Left cardiac atrium (tissue), 4 donors: ENCODE data around the gene RIOK2. TPM values are rescaled to one million over a fixed set of nuclear protein-coding genes. Genes with fewer than 3 reads are reported as not detected.
"Not testable (repeated sequence)": the region's sequence is repeated elsewhere in the genome, so short reads cannot be mapped to it uniquely, and the experiment has no call there.

ENCODE experiments used
- ATAC-seq, 2 donors: fragments of 200-7000 bp; cut with Tn5 transposase; one replicate each; pipeline ENCODE4 v1.9.1; 2020; ENCODE audit warnings: mild to moderate bottlenecking in 2 of 2, moderate library complexity in 2 of 2
- DNase-seq: peaks from one replicate; pipeline ENCODE4 v3.0.0-alpha.2; 2020
- intact Hi-C, 2 donors: fragments of 100-400 bp; cut with DNase I; formaldehyde crosslinking; loops; one replicate each; pipeline versions ENCODE4 v1.14.1 to v1.15.1; 2022 to 2023
- long read RNA-seq: library from polyadenylated mRNA; unstranded; transcript quantifications from one replicate; pipeline ENCODE4 v2.0.0, GENCODE V29; 2021
- total RNA-seq, 2 donors: library from RNA; stranded (reverse); fragmentation: NEBNext Ultra II Directional; extraction: Animal tissue kit (Norgen Biotek cat#: 25700); gene quantifications; one replicate each; pipeline ENCODE4 v1.2.1, GENCODE V29; 2021
- donor health status: DM: no; HTN: yes; CAD: no.
- donor health status: DM: no; HTN: yes; CAD: no; lungs with severe emphysema.
- donor health status: DM: yes; HTN: yes; CAD: no.
- donor health status: Dilated cardiomyopathy.

RIOK2 gene
- 10 to 100 TPM; 20.9 to 22.5 TPM for total RNA-seq
- long read RNA-seq, transcript RIOK2-201 (10 exons, 3,922 nt) = major isoform, 29 of 36 reads
- long read RNA-seq, partial matches to known transcripts = 1 of 36 reads
- long read RNA-seq, other reads (novel, unspliced or antisense) = 3 of 36 reads

DNA sequence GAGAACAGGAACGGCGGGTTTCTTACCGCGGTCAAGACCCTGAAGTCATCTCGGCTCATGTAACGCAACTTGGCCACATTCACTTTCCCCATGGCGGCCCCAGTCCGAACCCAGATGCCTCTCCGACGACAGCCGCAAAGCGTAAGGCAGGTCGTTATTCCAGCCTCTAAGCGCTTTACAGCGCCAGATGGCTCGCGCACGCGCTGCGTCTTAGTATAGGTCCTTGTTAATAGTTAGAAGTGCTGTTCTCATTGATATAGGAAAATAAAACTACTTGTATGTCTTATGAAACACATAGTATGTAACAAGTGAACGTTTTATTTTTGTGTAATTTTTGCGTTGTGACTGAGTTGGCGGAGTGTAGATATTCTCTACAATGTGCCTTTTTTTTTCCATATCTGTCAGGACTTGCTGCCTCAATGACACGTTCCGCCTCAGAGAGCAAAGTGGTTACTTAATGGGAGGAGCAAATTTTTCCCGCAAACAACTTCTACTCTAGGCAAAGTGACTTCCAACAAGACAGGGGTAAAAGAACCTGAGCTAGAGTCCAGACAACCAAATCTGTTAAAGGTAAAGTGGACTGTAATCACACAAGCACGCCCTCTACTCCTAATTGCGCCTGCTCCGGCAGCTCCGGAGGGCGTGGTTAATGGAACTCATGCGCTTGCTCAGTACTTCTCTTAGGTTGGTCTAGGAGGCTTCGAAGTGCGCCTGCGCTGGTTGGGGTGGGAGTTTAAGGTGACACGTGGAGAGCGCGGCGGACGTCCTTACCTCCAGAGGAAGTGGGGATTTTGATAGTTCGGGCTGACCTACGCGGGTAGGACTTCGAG, at the start of gene RIOK2:
RIOK2 (minus strand) TSS at position 148 of the 830 bp plus-strand sequence; CDS start at position 92, 56 bp downstream.
- peak; percentile 98 for ATAC-seq
- peak; percentile 96 for DNase-seq
- intact Hi-C loops = loop anchor here in 1 of 2 donors (10.0 kb wide), 1 partner anchor 1591 kb away; the partner anchor contains the start of gene RGMB

DNA sequence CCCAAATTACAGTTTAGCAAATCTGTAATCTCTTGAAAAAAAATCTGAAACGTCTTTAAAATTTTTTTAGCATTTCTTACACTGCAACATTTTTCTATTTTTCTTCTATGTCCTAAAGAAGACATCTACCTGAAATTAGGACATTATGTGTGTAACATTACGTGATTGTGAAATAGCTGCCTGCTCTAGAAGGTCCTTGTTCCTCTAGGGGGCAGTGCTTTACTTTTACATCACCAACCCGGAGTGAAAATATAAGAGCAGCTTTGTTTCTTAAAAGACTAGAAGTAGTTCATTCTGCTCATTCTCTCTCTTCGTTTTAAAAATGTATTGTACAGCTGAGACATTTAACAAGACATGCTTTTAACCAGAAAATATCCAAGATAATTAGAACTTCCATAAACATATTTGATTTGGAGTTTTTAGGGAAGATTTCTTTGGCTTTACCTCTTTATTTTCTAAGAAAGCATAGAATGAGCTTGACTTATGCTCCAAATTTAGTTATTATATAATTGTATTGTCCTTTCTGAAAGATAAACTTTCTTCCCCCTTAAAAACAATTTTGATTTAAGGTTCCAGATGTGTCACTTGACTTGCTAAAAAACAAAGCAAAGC, 48.1 kb upstream of the RIOK2 start:
- intact Hi-C loops = loop anchor here in 1 of 2 donors (5.0 kb wide), 3 partner anchors 301 to 1596 kb away; no protein-coding TSS in a partner anchor
- ATAC-seq (peak; percentile 82 to 84), DNase-seq (no peak)

DNA sequence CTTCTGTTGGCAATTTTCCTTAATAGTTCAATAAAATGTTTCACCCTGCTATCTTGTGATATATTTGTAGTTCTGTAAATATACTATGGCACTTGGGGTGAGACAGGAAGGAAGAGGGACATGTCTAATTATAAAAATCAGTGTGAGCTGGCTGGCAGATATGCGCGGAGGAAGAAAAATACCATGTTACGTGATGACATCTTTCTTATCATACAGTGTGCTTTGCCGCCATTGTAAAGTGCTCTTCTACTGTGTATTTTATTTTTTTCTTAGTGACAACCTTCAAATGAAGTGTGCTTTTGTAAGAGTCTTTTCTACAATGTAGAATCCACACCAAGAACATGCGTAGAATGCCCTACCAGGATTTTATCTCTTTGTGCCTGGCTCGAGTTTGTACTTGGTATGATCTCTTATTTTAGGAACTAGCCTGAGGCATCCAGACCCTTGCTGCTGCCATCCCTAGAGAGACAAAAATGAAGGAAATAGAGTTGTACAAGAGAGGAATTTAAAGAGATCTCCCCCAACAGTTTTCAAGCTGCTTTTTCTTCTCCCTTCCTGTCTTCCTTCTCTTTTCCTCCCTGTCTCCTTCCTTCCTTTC, 46.7 kb upstream of the RIOK2 start:
- ATAC-seq = peak; percentile 38 to 57
- intact Hi-C loops = loop anchor here in 1 of 2 donors (5.0 kb wide), 3 partner anchors 303 to 1598 kb away; no protein-coding TSS in a partner anchor

DNA sequence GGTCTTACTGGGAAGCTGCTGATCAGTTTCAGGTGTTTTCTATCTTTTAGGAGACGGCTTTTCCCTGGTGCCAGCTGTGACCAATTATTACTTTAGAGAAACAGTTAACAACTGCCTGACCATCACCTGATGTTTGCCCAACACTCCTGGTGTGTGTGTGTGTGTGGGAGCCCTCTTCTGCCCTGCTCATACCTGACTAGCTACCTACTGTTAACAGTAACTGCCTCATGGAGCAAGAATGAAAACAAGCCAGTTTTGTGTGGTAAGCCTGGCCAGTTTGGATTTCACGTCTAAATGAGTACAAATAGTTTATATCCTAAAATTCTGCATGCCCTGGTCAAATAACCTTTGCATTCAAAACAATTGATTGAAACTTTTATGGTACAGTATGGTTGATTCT, 46.1 kb upstream of the RIOK2 start:
- DNase-seq (no peak), ATAC-seq (peak in 1 of 2 donors; percentile 37)
- intact Hi-C loops = no loop called here

More for the DNA sequence above, 46.7 kb upstream of the RIOK2 start:
- DNase-seq = no peak

DNA sequence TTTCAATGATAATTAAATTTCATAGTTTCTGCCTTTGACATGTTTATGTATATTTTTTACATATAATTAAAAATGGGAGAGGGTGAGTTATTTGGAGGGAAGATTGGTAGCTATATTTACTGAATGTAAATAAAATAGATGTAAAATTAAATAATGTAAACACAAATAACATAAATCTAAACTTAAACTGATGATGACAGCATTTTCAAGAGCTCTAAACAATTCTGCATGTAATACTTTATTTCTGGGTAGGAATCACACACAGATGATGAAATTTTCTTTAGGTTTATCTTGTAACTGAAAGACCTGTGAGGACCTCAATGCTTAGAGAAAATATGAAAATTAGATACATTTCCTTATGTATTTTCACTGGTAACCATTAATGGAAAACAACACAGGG, 42.2 kb upstream of the RIOK2 start:
- intact Hi-C loops = no loop called here
- ATAC-seq (no peak), DNase-seq (no peak)

DNA sequence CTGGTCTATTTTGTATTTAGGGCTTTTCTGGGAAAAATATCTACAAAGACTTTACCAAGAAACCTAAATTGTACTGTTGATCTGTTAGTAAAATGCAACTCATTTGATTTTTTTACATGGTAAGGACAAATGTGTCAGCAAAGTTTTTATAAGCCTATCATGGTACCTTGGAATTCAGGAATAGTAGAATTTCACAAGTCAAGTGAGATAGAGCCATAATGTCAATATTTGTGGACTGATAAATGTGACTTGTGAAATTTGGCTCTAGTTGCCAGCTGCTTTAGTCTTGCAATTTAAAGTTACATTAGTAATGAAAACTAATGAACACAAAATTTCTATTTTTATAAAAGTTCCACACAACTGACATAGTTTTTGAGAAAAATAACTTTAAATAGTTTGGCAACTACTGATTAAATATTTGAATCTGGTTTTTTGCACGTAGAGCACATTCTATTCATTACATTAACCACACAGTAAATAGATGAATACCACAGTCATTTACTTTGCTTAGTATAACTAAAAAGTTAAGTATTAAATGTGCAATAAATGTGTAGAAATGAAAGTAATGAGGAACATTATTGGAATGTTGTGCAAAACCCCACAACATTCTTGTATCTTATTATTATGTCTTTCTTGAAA, 41.2 kb upstream of the RIOK2 start:
- DNase-seq (no peak), ATAC-seq (no peak)
- intact Hi-C loops = no loop called here

DNA sequence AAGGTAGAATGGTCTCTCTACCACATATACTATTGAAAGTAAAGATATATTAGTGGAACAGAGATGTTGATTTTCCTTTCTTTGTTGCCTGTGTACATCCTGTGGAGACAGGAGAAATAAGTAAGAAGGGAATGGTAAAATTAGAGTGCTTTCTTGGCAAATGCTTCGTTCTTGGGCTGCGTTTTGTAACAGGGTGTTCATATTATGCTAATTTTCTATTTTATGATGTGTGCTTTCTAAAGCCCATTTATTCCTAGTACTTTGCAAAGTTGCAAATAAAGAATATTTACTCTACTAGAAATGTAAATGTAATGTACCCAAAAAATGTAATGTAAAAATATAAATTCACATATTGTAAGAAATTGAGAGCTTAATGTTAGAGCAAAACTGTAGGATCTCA, 40.5 kb upstream of the RIOK2 start:
- DNase-seq (no peak), ATAC-seq (no peak)
- intact Hi-C loops = no loop called here

DNA sequence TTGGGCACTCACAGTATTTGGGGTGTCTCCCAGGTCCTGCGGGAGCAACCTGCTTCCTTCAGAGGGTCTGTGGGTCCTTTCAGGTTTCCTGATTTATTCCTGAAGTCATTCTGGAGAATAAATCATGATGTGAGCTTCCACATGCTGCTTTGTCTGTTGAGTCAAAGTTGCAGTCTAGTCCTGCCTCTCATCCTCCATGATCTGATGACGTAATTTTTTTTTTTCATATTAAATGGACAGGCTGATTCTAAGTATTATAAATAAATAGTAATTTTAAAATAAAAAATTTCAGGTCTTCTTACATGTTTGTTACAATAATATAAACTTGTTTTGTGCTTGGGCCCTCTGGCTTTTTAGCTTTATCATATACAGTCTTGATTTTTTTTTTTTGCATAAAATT, 26.3 kb upstream of the RIOK2 start:
- intact Hi-C loops = no loop called here
- ATAC-seq = no peak
- no peak for DNase-seq

DNA sequence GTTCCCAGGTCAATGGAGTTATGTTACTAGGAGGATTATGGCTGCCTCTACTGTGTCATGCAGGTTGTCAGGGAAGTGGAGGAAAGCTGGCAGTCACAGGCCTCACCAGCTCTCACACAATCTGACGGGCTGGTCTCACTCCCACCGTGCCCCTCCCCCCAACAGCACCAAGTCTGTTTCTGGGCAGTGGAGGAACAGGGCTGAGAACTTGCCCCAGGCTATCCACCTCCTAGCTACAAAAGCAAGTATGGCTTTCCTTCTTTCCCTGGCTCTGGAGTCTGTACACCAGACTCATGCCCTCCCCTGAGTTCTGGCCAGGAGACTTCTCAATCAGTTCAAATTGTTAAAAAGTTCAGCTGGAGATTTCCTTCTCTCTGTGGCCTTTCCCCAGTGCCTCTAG, 25.7 kb upstream of the RIOK2 start:
- intact Hi-C loops = no loop called here
- DNase-seq (no peak), ATAC-seq (no peak)

DNA sequence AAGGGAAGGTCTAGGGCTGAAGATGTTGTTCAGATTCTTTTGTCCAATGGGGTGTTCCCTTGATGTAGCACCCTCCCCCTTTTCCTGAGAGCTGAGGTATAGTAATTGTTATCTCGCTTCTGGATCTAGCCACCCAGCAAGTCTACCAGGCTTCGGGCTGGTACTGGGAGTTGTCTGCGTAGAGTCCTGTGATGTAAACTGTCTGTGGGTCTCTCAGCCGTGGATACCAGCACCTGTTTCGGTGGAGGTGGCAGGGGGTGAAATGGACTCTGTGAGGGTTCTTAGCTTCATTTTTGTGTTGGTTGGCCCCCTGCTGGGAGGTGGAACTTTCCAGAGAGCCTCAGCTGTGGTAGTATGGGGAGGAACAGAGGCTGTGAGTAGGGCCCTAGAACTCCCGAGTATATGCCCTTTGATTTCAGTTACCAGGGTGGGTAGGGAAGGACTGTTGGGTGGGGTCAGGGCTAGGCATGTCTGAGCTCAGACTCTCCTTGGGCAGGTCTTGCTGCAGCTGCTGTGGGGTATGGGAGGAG, 25.2 kb upstream of the RIOK2 start:
- intact Hi-C loops = no loop called here
- DNase-seq (no peak), ATAC-seq (no peak)

DNA sequence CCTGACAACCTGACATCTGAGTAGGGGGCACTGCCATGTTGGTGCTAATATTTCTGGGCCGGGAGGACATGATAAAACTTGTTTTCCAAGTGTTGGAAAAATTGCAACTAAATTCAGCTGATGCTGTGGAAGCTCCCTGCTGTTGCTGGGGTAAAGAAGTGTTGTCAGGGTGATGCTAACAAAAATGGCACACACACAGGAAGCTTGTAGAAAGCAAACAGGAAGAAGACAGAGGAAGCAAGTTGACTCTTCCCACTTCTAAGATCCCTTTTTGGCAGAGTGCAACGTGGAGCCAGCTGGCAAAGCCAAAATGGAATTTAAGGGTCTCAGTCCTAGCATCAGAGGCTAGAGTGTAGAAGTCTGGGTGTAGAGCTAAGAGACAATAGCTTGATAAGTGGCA, 11.3 kb upstream of the RIOK2 start:
- ATAC-seq = peak in 1 of 2 donors; percentile 44
- intact Hi-C loops = no loop called here

DNA sequence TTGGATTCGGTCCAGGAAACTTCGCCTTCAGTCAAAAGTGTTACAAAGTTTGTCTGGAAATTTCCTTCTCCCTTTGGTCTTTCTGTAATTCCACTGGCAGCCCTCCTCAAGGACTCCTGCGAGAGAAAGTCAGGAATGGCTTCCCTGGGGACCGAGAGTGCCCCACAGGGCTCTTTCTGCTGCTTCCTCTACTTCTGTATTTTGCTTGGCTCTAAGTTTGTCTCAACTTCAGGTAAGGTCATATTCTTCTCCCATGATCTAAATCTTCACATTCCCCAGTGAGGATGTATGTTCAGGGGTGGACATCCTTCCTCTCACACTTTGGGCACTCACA, 10.3 kb upstream of the RIOK2 start:
- no peak for DNase-seq
- no peak for ATAC-seq
- intact Hi-C loops = no loop called here

More for the DNA sequence above, 11.3 kb upstream of the RIOK2 start:
- no peak for DNase-seq

DNA sequence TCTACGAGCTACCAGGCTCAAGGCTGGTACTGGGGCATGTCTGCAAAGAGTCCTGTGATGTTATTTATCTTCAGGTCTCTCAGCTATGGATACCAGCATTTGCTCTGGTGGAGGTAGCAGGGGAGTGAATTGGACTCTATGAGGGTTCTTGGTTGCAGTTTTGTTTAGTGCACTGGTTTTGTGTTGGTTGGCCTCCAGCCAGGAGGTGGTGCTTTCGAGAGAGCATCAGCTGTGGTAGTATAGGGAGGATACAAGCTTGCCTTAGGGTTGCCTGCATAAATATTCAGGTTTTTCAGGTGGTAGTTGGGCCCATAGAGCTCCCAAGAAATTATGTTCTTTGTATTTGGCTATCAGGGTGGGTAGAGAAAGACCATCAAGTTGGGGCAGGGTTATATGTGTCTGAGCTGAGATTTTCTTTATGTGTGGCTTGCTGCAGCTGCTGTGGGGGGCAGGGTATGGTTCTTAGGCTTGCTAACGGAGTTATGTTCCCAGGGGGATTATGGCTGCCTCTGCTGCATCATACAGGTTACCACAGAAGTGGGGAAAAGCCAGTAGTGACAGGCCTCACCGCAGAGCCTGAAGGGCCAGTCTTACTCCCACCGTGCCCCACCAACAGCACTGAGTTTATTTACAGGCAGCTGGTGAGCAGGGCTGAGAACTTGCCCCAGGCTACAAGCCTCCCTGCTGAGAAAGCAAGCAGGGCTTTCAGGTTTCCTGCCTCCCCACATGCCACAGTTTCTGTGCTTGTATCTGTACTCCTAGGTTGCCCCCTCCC, 9.7 kb upstream of the RIOK2 start:
- DNase-seq = no peak
- ATAC-seq = no peak
- intact Hi-C loops = no loop called here

DNA sequence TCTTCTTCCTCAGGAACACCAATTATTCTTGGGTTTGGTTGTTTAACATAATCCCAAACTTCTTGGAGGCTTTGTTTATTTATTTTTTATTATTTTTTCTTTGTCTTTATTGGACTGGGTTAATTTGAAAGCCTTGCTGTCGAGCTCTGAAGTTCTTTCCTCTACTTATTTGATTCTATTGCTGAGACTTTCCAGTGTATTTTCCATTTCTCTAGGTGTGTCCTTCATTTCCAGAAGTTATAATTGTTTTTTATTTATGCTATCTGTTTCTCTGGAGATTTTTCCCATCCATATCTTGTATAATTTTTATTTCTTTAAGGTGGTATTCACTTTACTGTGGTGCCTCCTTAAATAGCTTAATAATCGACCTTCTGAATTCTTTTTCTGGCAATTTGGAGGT, 8.8 kb upstream of the RIOK2 start:
- ATAC-seq (no peak), DNase-seq (no peak)
- intact Hi-C loops = no loop called here

DNA sequence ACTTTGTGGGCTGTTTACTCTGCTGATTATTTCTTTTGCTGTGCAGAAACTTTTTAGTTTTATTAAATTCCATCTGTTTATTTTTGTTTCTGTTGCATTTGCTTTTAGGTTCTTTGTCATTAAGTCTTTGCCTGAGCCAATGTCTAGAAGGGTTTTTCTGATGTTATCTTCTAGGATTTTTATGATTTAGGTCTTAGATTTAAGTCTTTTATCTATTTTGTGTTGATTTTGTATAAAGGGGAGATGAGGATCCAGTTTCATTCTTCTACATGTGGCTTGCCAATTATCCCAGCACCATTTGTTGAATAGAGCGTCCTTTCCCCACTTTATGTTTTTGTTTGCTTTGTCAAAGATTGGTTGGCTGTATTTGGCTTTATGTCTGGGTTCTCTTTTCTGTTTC, 6.5 kb upstream of the RIOK2 start:
- ATAC-seq, DNase-seq: not testable (repeated sequence)
- intact Hi-C loops = loop anchor here in 1 of 2 donors (10.0 kb wide), 1 partner anchor 1585 kb away; the partner anchor contains the start of gene RGMB

DNA sequence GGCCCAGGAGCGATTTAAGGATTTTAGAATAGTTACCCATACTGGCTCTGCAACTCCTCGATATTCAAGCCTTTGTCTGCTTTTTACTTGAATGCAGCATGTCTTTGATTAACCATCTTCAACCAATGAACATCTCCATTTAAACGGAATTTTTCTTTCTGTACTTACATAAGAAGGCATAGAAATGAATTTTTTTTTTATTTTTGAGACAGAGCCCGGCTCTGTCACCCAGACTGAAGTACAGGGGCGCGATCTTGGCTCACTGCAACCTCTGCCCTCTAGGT, 825 bp upstream of the RIOK2 start:
- no peak for DNase-seq
- intact Hi-C loops = loop anchor here in 1 of 2 donors (10.0 kb wide), 1 partner anchor 1591 kb away; the partner anchor contains the start of gene RGMB
- no peak for ATAC-seq

DNA sequence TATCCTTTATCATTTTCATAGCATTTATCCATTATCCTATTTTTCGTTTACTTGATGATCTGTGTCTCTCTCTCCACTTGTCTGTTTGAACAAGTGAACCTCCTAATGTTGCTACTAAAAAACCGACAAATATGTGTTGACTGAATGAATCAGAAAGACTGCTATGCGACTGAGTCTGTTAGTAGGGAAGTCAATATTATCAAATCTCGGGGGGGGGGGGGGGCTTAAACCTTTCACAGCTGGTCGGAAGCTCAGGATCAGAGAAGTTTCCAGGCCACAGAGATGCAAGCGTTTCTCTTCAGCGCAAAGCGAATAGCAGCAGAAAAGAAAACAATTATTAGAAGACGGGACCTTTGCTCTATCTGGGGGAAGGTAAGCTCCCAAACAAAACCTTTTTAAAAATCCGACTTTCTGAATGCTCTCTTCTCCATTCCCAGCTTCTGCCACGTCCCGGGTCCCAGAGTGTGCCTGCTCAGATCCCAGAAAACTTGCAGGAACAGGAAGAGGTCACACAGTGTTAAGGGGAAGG, 412 bp downstream of the RIOK2 start:
- DNase-seq = no peak
- intact Hi-C loops = loop anchor here in 1 of 2 donors (10.0 kb wide), 1 partner anchor 1592 kb away; the partner anchor contains the start of gene RGMB
- no peak for ATAC-seq
